Mammary epithelial cell (primary cell): ENCODE results near the gene ERBIN.

Experiments used
- EZH2 ChIP-seq: IDR thresholded peaks from 2 replicates; pipeline ENCODE4 v1.6.1; 2012; ENCODE audit warnings: low read length, inconsistent platforms, borderline replicate concordance
- TF ChIP-seq, protein P1 (sequence below), 2 donors: IDR thresholded peaks in 1 of 2; conservative IDR thresholded peaks in 1 of 2; 2 replicates each; pipeline ENCODE4 v1.5.1; 2011 to 2012; ENCODE audit warnings: inconsistent platforms in 2 of 2, low read length in 2 of 2, mild to moderate bottlenecking in 2 of 2, control low read depth in 1 of 2, low read depth in 1 of 2; ENCODE audit not compliant: insufficient read depth in 1 of 2; ENCODE audit errors: extremely low read depth in 1 of 2

DNA sequence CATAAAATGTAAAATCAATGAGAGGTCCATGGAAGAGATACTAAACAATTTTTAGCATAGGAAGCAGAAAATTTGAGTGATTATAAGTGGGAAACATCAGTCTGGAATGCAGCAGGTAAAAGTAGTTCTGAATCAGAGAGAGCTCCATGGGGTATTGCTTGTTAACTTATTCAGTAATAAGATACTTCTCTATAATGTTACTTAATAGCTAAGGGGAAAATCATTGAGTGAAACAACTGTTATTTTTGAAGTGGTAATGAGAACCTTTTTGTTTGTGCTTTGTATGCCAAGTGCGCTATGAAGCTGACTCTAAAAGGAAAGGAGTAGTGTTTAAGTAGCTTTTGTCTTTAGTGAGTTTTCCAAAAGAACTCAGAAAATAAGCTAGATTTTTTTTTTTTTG is 95.2 kb downstream of the ERBIN start:
- TF ChIP-seq EZH2 = no peak
- TF ChIP-seq, protein P1, sequence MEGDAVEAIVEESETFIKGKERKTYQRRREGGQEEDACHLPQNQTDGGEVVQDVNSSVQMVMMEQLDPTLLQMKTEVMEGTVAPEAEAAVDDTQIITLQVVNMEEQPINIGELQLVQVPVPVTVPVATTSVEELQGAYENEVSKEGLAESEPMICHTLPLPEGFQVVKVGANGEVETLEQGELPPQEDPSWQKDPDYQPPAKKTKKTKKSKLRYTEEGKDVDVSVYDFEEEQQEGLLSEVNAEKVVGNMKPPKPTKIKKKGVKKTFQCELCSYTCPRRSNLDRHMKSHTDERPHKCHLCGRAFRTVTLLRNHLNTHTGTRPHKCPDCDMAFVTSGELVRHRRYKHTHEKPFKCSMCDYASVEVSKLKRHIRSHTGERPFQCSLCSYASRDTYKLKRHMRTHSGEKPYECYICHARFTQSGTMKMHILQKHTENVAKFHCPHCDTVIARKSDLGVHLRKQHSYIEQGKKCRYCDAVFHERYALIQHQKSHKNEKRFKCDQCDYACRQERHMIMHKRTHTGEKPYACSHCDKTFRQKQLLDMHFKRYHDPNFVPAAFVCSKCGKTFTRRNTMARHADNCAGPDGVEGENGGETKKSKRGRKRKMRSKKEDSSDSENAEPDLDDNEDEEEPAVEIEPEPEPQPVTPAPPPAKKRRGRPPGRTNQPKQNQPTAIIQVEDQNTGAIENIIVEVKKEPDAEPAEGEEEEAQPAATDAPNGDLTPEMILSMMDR (conservative IDR thresholded peaks at IDR 0.05 in 1 of 2, IDR thresholded peaks at IDR 0.05 in 1 of 2; ENCODE audit: extremely low read depth in 1 of 2, insufficient read depth in 1 of 2, low read depth in 1 of 2, low read length in 2 of 2) = no peak
